Keratinocyte (primary cell): ENCODE results near the gene ALDH6A1.

Experiments used
- CTCF ChIP-seq, 3 experiments: IDR thresholded peaks in 1 of 3; conservative IDR thresholded peaks in 1 of 3; optimal IDR thresholded peaks in 1 of 3; 2 replicates in 2 of 3; 3 replicates in 1 of 3; pipeline versions ENCODE3 to v1.5.1; 2011; ENCODE audit warnings: low read length in 3 of 3, mild to moderate bottlenecking in 3 of 3, moderate library complexity in 2 of 3, control low read depth in 1 of 3, inconsistent platforms in 1 of 3; ENCODE audit not compliant: insufficient read depth in 2 of 3; ENCODE audit errors: extremely low read depth in 1 of 3
- EZH2 ChIP-seq: IDR thresholded peaks from one replicate; pipeline ENCODE4 v1.6.1; 2012; ENCODE audit warnings: inconsistent platforms, mild to moderate bottlenecking, low read length, moderate library complexity

- TF ChIP-seq EZH2 (no peak), CTCF (optimal IDR thresholded peaks at IDR 0.05 in 1 of 3, IDR thresholded peaks at IDR 0.05 in 1 of 3, conservative IDR thresholded peaks at IDR 0.05 in 1 of 3; ENCODE audit: extremely low read depth in 1 of 3, insufficient read depth in 2 of 3, low read length in 3 of 3) (no peak)
Observed at GRCh38 chr14:74019408-74020137, 64.7 kb downstream of the ALDH6A1 start.
